ENCODE data around the gene WDR1.

WDR1 gene

DNA sequence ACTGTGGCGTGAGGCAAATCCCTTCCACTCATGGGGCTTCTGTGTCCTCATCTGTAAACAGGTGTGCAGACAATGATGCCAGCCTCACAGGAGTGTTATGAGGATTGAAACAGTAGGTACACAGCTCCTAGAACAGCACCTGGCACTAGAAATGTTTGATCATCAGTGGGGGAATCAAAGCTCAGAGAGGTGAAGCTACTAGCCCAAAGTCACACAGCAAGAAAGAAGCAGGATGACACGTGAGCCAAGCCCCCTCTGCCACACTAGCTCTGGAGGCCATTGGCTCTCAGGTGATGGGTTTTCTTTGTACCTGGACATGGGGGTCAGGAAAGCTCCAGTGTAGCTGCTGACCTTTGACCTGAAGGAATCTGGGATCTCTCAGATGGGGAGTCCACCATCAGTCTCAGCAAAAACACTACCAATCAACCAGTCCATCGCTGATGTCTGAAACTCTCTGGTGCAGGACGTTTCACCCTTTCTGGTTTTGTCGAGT lies 81.9 kb downstream of the WDR1 start:
- no peak for FAIRE-seq

DNA sequence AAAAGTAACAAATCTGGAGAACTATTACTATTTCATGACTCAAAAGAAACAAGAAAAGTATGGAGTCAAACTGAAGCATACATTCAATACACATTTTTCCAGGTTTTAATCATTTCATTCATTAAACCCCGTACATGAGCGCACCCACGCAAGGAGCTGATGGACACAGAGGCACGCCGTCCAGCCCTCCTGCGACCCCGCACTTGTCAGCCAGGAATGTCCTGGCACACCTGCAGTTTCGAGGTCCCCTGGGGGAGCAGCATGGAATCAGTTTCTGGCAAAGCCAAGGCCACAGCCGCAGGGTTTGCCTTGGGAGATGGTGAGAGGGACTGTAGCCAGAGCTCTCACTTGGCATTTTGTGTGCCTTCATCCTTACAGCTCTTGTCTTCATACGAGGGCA lies 82.5 kb downstream of the WDR1 start:
- no peak for FAIRE-seq

DNA sequence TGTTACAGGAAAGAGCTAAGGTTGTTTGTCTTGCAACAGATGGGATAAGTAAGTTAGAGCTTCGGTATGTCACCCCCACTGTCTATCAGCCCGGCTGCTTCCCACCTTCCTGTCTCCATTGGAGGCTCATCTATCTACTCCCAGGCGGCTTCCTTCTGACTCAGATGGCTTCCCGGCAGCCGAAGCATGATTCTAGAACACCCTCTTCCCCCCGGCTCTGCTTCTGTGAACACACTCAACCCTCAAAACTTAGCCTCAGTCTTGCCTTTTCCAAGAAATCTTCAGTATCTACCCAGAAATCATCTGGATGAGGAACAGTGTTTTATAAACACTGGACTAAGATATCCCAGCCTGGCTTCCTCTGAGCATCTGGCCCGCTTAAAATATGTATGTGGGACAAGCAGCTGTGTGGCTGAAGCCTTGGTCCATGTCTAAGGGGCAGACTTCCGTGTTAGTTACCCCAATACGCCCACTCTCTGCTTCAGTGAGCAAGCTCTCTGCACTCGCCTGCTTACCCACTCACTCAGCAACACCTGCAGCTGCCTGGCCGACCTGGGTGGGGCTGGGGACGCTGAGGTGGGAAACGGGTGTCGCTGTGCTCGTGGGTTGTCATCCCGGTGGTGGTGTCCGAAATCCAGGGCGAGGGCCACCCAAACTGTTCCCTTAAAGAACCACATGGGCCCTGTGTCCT lies 83.3 kb downstream of the WDR1 start:
- no peak for FAIRE-seq

DNA sequence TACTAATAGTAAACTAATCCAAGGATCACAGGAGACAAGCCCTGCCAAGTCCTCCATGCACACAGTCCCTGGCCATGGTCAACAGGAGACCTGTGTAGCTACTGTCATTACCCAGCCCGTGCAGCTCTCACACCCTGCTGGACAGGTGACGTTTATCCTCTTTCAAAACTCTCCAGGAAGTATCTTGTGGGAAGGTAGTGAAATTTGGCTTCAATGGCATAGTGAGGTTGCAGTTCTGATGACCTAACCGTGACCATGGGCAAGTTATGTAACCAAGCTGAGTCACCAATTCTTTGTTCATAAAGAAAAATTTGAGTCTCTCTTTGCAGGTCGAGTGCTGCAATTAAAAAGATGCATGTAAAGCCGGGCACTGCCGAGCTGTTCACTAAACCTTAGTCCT lies 84.0 kb downstream of the WDR1 start:
- no peak for FAIRE-seq

DNA sequence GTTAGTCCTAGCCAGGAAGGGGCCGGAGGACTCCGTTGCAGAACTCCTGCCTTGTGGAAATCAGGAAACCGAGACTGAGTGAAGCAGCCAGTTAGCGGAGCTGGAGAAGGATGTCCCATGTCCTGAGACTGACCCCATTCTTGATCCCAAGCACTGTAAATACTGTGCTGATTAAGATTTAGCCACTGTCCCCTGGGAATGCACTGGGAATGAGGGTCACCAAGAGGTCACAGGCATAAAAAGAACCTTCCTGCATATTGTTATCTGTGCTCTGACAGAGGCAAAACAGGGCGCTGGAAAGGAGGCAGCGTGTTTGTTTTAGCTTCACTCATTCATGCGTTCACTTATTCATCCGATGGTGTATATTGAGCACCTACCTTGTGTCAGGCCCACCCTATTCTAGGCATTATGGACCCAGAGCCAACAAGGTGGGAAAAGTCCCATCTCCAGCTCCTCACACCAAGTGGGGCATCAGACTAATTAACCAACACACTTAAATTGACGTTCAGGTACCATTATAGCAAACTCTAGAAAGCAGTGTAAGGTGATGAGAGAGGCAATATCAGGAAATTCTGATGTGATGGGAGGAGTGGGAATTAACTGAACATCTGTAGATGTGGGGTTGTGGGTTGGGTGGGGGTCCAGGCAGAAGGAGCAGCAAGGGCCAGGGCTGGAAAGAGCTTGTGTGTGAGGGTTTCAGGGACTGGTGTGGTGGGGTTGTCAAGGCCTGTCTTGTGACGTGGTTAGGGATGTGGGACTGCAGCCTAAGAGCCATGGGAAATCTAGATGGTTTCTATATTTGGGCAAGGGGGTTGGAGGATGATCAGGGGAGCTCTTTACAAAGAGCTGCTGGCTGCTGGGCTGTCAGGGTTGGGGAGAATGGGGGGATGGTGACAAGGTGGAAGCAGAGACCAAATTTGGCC lies 84.7 kb downstream of the WDR1 start:
- FAIRE-seq = no peak

DNA sequence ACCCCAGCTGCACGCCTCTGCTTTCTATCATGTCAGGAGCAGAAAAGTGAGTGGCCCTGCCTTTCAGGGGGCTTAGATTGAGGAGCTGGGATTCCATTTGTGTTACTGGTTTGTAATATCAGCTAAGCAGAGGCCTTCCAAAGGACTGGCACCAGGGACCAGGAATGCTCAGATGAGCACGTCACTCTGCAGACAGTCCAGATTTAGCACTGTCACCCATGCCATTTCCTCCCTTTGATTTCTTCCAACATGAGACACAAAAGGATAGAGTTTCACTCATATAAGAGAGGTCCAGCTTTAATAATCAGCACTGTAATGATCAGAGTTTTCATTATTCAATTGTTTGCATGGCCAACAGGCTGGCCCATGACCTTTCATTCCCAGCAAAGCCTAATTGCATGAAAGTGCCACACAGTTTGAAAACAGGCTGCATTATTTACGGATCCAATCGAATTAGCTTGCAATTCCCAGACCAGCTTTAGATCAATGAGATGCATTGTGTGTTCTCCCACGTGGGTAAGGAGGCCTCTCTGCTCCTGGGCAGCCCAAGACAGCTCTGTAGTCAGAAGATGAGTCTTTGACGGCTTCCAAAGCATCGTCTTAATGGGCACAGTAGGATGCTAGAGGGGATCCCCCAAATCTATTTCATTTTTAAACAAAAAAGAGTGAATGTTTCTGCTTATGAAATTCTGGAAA lies 85.5 kb downstream of the WDR1 start:
- FAIRE-seq = no peak

DNA sequence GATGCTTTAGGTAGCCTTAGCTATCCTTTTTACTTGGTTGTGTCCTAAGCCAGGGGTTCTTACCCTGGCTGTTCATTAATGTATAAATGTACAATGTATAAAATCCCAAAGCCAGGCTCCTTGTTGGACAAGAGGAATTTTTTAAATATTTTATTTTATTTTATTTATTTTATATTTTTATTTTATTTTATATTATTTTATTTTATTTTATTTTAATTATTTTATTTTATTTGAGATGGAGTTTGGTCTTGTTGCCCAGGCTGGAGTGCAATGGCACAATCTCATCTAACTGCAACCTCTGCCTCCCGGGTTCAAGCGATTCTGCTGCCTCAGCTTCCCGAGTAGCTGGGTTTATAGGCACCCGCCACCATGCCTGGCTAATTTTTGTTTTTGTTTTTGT lies 87.2 kb downstream of the WDR1 start:
- no peak for FAIRE-seq

DNA sequence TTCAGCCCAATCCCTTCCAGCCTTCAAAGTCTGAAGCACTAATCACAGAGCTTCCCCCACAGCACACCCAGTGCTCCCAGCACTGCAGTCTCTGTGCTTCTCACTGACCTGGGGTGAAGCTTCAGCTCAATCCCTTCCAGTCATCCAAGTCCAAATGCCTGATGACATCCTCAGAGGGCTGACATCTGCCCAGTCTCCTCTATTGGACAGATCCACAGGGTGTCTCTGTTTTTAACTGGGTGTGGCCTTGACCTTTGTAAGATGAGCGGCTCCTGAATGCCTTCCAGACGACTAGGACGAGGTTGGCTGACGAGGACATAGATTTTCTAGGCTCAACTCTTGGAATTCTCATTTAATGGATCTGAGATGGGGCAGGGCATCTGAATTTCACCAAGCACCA lies 87.7 kb downstream of the WDR1 start:
- FAIRE-seq = no peak

DNA sequence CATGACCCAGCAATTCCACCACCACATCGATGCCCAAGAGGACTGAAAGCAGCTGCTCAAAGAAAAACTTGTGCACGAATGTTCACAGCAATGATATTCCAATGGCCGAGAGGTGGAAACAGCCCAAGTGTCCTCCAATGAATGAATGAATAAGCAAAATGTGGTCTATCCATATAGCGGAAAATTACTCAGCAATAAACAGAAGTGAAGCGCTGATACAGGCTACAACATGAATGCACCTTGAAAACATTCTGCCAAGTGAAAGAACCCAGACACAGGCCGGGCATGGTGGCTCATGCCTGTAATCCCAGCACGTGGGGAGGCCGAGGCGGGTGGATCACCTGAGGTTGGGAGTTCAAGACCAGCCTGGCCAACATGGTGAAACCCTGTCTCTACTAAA lies 90.1 kb downstream of the WDR1 start:
- FAIRE-seq = no peak

DNA sequence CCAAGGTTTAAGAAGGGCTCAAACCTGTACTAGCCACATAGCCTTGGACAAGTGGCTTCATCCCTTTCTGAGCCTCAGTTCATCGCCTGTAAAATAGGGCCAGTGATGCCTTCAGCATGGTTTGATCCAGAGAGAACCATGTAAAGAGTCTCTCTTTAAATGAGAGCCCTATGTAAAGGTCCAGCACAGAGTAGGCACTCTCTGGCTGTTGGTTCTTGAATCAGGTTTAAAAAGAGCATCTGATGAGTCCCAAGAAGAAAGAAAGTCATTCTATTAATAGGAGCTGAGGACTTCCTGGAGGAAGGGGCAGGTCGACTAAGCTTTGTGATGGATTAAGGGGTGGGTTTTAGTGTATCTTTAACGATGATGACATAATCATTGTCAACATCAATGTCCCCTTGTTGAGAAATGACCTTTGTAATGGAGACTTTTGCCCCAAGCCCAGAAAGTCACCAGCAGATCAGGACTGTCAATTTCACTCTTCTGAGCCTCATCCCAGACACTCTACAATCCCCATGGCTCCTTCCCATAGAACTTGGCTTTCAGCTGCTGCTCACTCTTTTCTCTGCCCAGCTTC lies 91.3 kb downstream of the WDR1 start:
- FAIRE-seq = no peak

Measured in islet of Langerhans (tissue), 1 donor.